ENCODE data around the gene ELOVL2.

ELOVL2 gene

DNA sequence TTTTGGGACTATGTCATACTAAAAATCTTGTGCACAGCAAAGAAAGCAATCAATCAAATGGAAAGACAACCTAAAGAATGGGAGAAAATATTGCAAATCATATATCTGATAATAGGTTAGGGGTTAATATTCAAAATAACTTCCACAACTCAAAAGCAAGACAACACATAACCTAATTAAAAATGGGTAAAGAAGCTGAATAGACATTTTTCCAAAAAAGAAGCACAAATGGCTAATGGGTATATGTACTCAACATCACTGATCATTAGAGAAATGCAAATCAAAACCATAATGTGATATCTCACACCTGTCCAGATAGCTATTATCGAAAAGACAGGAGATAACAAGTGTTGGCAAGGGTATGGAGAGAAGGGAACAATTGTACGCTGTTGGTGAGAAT, 104.3 kb downstream of the ELOVL2 start:
- in situ Hi-C loops (cut with MboI; ENCODE audit: low sequenced_read_pairs) = no loop called here

DNA sequence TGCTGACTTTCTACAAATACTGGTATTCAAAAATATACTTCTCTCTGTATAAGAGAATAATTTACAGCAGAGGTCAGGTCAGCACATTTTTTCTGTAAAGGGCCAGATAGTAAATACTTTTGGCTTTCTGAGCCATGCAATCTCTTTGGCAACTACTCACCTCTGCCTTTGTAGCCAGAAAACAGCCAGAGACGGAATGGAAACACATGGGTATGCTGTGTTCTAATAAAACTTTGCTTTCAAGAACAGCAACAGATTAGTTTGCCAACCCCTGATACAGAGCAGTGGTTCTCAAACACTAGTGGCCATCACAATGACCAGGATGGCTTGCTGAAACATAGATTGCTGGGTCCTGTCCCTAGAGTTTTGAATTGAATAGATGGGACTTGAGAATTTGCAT, 111.0 kb downstream of the ELOVL2 start:
- in situ Hi-C loops (cut with MboI; ENCODE audit: low sequenced_read_pairs) = no loop called here
